GM12872 (cell line): ENCODE measurements around the gene FNBP1.

ENCODE experiments used
- CTCF ChIP-seq: IDR thresholded peaks from 3 replicates; pipeline ENCODE4 v1.5.1; 2011; ENCODE audit warnings: low read depth, mild to moderate bottlenecking, low read length, moderate library complexity; ENCODE audit not compliant: insufficient read depth

Gene FNBP1

GRCh38 chr9:130036099-130036498 is 6.9 kb downstream of the FNBP1 start:
- no peak for TF ChIP-seq CTCF

GRCh38 chr9:130034570-130034969 is 8.4 kb downstream of the FNBP1 start:
- no peak for TF ChIP-seq CTCF

GRCh38 chr9:130030651-130031127 is 12.3 kb downstream of the FNBP1 start:
- no peak for TF ChIP-seq CTCF

GRCh38 chr9:130029223-130029973 is 13.6 kb downstream of the FNBP1 start:
- TF ChIP-seq CTCF: no peak

DNA sequence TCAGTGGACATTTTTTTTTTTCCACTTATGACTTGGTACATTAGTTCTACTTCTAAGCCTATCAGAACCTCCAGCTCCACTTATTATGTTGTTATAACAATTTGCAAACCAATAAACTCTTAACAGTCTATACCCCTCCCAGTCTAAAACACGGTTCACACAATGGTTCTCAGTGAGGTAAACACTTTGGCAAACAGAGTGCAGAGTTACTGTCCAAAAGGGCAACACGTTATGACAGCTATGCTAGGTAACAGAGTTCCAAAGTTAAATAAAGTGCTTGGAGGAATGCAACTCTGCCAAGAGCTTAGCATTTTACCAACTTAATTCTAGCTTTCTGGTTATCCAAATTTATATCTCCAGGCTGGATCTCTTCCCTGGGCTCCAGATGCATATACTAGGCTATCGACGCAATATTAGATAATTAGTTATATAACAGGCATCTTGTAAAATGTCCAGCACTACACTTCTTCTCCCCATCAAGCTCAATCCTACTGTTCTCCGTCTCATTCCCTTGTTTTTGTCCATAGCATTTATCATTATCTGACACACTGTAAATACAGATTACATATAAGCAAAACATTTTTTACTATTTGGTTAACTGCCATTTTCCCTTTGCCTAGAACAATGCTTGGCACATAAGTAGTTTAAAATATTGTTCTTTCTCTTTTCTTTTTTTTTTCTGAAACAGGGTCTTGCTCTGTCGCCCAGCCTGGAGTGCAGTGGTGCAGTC is 14.3 kb downstream of the FNBP1 start:
- TF ChIP-seq CTCF: no peak

GRCh38 chr9:130027533-130028365 is 15.2 kb downstream of the FNBP1 start:
- no peak for TF ChIP-seq CTCF
